ENCODE measurements around the gene CREBL2. TPM values are rescaled to one million over a fixed set of nuclear protein-coding genes. Genes with fewer than 3 reads are reported as not detected.
"Not testable (repeated sequence)": the region's sequence is repeated elsewhere in the genome, so short reads cannot be mapped to it uniquely, and the experiment has no call there.

CREBL2 gene
- polyA plus RNA-seq, 1 experiment: 15.4 TPM

- POLR2A ChIA-PET: no interaction called here
- DNase-seq (ENCODE audit: low read depth): no peak
- CTCF ChIA-PET: no interaction called here
- H3K27me3 ChIP-seq (ENCODE audit: control insufficient read depth, insufficient read depth, low read length): no peaks in the 10 kb centered on the region
- H3K36me3 ChIP-seq (ENCODE audit: control insufficient read depth, insufficient read depth, low read length): peaks cover 2% of the 10 kb centered on the region
- TF ChIP-seq, protein P1, sequence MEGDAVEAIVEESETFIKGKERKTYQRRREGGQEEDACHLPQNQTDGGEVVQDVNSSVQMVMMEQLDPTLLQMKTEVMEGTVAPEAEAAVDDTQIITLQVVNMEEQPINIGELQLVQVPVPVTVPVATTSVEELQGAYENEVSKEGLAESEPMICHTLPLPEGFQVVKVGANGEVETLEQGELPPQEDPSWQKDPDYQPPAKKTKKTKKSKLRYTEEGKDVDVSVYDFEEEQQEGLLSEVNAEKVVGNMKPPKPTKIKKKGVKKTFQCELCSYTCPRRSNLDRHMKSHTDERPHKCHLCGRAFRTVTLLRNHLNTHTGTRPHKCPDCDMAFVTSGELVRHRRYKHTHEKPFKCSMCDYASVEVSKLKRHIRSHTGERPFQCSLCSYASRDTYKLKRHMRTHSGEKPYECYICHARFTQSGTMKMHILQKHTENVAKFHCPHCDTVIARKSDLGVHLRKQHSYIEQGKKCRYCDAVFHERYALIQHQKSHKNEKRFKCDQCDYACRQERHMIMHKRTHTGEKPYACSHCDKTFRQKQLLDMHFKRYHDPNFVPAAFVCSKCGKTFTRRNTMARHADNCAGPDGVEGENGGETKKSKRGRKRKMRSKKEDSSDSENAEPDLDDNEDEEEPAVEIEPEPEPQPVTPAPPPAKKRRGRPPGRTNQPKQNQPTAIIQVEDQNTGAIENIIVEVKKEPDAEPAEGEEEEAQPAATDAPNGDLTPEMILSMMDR (IDR thresholded peaks at IDR 0.05; ENCODE audit: insufficient read depth, low read depth, low read length): no peak
- no peak overlapping the region for H3K4me3 ChIP-seq (ENCODE audit: low read depth, low read length)
Measured at GRCh38 chr12:12628013-12628412, 16.3 kb downstream of the CREBL2 start.

GRCh38 chr12:12630850-12631249, 19.2 kb downstream of the CREBL2 start:
- no peaks in the 10 kb centered on the region for H3K27me3 ChIP-seq (ENCODE audit: control insufficient read depth, insufficient read depth, low read length)
- POLR2A ChIA-PET: no interaction called here
- no peak overlapping the region for H3K4me3 ChIP-seq (ENCODE audit: low read depth, low read length)
- no peak for DNase-seq (ENCODE audit: low read depth)
- CTCF ChIA-PET: interaction anchor here (0.7 to 1.3 kb wide), 3 partner anchors 18 to 1040 kb away, joined by 3 read pairs; partner anchors contain the start of gene CREBL2
- 0 out of 2 replicates have a peak, but pooled peaks cover 2% of the 10 kb centered on the region for H3K36me3 ChIP-seq (ENCODE audit: control insufficient read depth, insufficient read depth, low read length)
- TF ChIP-seq, protein P1 (IDR thresholded peaks at IDR 0.05; ENCODE audit: insufficient read depth, low read depth, low read length): no peak

DNA sequence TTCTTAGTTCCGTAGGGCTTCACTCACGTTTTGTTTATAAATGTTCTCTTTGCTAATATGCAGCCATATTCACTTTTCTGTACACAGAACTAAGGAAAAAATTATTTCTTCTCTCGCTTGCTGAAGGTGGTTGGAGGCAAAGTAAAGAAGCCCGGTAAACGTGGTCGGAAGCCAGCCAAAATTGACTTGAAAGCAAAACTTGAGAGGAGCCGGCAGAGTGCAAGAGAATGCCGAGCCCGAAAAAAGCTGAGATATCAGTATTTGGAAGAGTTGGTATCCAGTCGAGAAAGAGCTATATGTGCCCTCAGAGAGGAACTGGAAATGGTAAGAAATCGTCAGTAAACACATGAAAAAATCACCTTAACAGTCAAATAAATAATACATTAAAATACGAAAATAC, 24.0 kb downstream of the CREBL2 start:
- Histone ChIP-seq H3K36me3 (ENCODE audit: control insufficient read depth, insufficient read depth, low read length) (peaks cover 3% of the 10 kb centered on the region; the same call in 1 of the 2 replicates), H3K27me3 (ENCODE audit: control insufficient read depth, insufficient read depth, low read length) (no peaks in the 10 kb centered on the region), H3K4me3 (ENCODE audit: low read depth, low read length) (no peak overlapping the region)
- POLR2A ChIA-PET: no interaction called here
- DNase-seq (ENCODE audit: low read depth): no peak
- CTCF ChIA-PET: interaction anchor here (0.9 kb wide), 1 partner anchor 10 kb away, joined by 5 read pairs; no protein-coding TSS in a partner anchor
- TF ChIP-seq, protein P1 (IDR thresholded peaks at IDR 0.05; ENCODE audit: insufficient read depth, low read depth, low read length): no peak

DNA sequence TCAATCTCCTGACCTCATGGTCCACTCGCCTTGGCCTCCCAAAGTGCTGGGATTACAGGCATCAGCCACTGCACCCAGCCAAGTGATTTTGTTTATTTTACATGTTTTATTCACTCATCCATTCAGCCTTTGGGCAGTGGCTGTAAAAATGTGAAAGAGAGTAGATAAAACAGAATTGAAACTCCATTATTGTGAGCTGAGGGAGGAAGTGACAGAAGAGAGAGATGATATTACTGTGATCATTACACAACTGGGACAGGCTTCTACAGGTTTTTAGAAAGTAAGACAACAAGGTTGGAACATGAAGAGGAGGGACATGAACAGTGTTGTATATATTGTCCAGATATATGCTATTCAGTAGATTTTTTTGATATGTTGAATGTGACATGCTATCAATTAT, 25.0 kb downstream of the CREBL2 start:
- no peak for DNase-seq (ENCODE audit: low read depth)
- Histone ChIP-seq H3K36me3 (ENCODE audit: control insufficient read depth, insufficient read depth, low read length) (peaks cover 3% of the 10 kb centered on the region; the same call in 1 of the 2 replicates), H3K27me3 (ENCODE audit: control insufficient read depth, insufficient read depth, low read length) (no peaks in the 10 kb centered on the region), H3K4me3 (ENCODE audit: low read depth, low read length) (no peak overlapping the region)
- ChIA-PET CTCF (no interaction called here), POLR2A (no interaction called here)
- TF ChIP-seq, protein P1 (IDR thresholded peaks at IDR 0.05; ENCODE audit: insufficient read depth, low read depth, low read length): no peak

GRCh38 chr12:12639995-12640394, 28.3 kb downstream of the CREBL2 start:
- H3K4me3 ChIP-seq (ENCODE audit: low read depth, low read length); POLR2A ChIA-PET; DNase-seq (ENCODE audit: low read depth); CTCF ChIA-PET; H3K36me3 ChIP-seq (ENCODE audit: control insufficient read depth, insufficient read depth, low read length); H3K27me3 ChIP-seq (ENCODE audit: control insufficient read depth, insufficient read depth, low read length): not testable (repeated sequence)

- ChIA-PET POLR2A (no interaction called here), CTCF (no interaction called here)
- H3K36me3 ChIP-seq (ENCODE audit: control insufficient read depth, insufficient read depth, low read length): peaks cover 5% of the 10 kb centered on the region; the same call in 1 of the 2 replicates
- TF ChIP-seq, protein P1 (IDR thresholded peaks at IDR 0.05; ENCODE audit: insufficient read depth, low read depth, low read length): no peak
- DNase-seq (ENCODE audit: low read depth): no peak
- H3K27me3 ChIP-seq (ENCODE audit: control insufficient read depth, insufficient read depth, low read length): no peaks in the 10 kb centered on the region
- H3K4me3 ChIP-seq (ENCODE audit: low read depth, low read length): no peak overlapping the region
Measured at GRCh38 chr12:12641650-12642049, 30.0 kb downstream of the CREBL2 start.

Measured in BJ (cell line).